Endothelial cell of umbilical vein (primary cell): ENCODE measurements around the gene RABEP2. TPM values are rescaled to one million over a fixed set of nuclear protein-coding genes. Genes with fewer than 3 reads are reported as not detected.
A peak's percentile ranks its signal among the peaks of the same experiment; 100 is the strongest.

Experiments used
- Bru-seq: library from RNA; stranded (reverse); fragments of 400-500 nt; gene quantifications from one replicate; lab custom pipeline; 2021; lab: Mats Ljungman, UMichigan
- BruChase-seq, 2 experiments: library from RNA; stranded (reverse); fragments of 400-500 nt; gene quantifications; one replicate each; lab custom pipeline; 2021; lab: Mats Ljungman, UMichigan
- BruUV-seq: library from RNA; stranded (reverse); fragments of 400-500 nt; replicated peaks from 2 replicates; lab custom pipeline; 2021; lab: Mats Ljungman, UMichigan
- CTCF ChIA-PET: fragments of 300-600, 350-600 bp; sonication (Branson Sonifier 250); formaldehyde crosslinking; loops from one replicate; lab custom pipeline; 2021; ENCODE audit warnings: antibody characterized with exemption, inconsistent platforms; lab: Charles Lee
- POLR2A ChIA-PET: fragments of 300-600, 350-600 bp; sonication (Branson Sonifier 250); formaldehyde crosslinking; loops from one replicate; lab custom pipeline; 2021; ENCODE audit warnings: antibody characterized with exemption, inconsistent platforms; lab: Charles Lee
- DNase-seq: peaks from one replicate; pipeline ENCODE4 v3.0.0-alpha.2; 2011; ENCODE audit warnings: low read depth, low spot score
- FAIRE-seq: peaks from 2 replicates; lab custom pipeline; 2011; peaks lifted over from hg19 to GRCh38; lab: Jason Lieb, UNC
- H2AFZ ChIP-seq: 2 replicates; pipeline ENCODE4 v1.6.0; 2012; ENCODE audit warnings: low read depth, low read length, control low read depth, inconsistent platforms
- H3K27ac ChIP-seq: 2 replicates; pipeline ENCODE4 v1.5.1; 2011; ENCODE audit warnings: low read depth, mild to moderate bottlenecking, control low read depth, low read length, moderate library complexity; ENCODE audit not compliant: insufficient read depth
- H3K27me3 ChIP-seq, 2 experiments: 2 replicates each; pipeline versions ENCODE4 v1.6.0 to v1.6.1; 2011; ENCODE audit warnings: low read length in 2 of 2, mixed read lengths in 1 of 2; ENCODE audit not compliant: control insufficient read depth in 2 of 2, insufficient read depth in 2 of 2
- H3K36me3 ChIP-seq, 2 experiments: 2 replicates in 1 of 2; 3 replicates in 1 of 2; pipeline ENCODE4 v1.5.1; 2011; ENCODE audit warnings: low read length in 2 of 2, mild to moderate bottlenecking in 1 of 2, moderate library complexity in 1 of 2; ENCODE audit not compliant: control insufficient read depth in 2 of 2, insufficient read depth in 2 of 2; ENCODE audit errors: extremely low read depth in 1 of 2
- H3K4me1 ChIP-seq: 3 replicates; pipeline ENCODE4 v1.5.1; 2011; ENCODE audit warnings: mild to moderate bottlenecking, low read length; ENCODE audit not compliant: control insufficient read depth, insufficient read depth; ENCODE audit errors: extremely low read depth
- H3K4me2 ChIP-seq: 2 replicates; pipeline ENCODE4 v1.6.1; 2011; ENCODE audit warnings: low read length, control low read depth, mixed read lengths; ENCODE audit not compliant: insufficient read depth
- H3K4me3 ChIP-seq, 3 experiments: fragments of 200-600 bp in 1 of 3; sonication (generic), shearing (Covaris generic) in 1 of 3; replicated peaks in 1 of 3; 2 replicates each; pipeline ENCODE4 v1.5.1; 2011 to 2016; ENCODE audit warnings: control low read depth in 3 of 3, low read length in 3 of 3, mild to moderate bottlenecking in 2 of 3, inconsistent platforms in 1 of 3, low read depth in 1 of 3, moderate library complexity in 1 of 3; ENCODE audit not compliant: insufficient read depth in 1 of 3
- H3K79me2 ChIP-seq: 2 replicates; pipeline ENCODE4 v1.6.0; 2012; ENCODE audit warnings: low read length, inconsistent platforms; ENCODE audit not compliant: control insufficient read depth, insufficient read depth
- H3K9ac ChIP-seq: replicated peaks from 2 replicates; pipeline ENCODE3; 2011; ENCODE audit warnings: low read length, control low read depth; ENCODE audit not compliant: insufficient read depth; ENCODE audit errors: extremely low read depth
- H3K9me1 ChIP-seq: replicated peaks from 3 replicates; pipeline ENCODE4 v1.6.0; 2011; ENCODE audit warnings: mild to moderate bottlenecking, low read length; ENCODE audit not compliant: control insufficient read depth, insufficient read depth; ENCODE audit errors: extremely low read depth
- H3K9me3 ChIP-seq: replicated peaks from 2 replicates; pipeline ENCODE4 v1.5.1; 2012; ENCODE audit warnings: low read length, inconsistent platforms; ENCODE audit not compliant: control insufficient read depth, insufficient read depth
- H4K20me1 ChIP-seq: replicated peaks from 2 replicates; pipeline ENCODE3; 2011; ENCODE audit warnings: mild to moderate bottlenecking, low read length; ENCODE audit not compliant: control insufficient read depth, insufficient read depth; ENCODE audit errors: extremely low read depth
- EZH2 ChIP-seq: IDR thresholded peaks from 2 replicates; pipeline ENCODE4 v1.6.1; 2012; ENCODE audit warnings: borderline replicate concordance, low read depth, mild to moderate bottlenecking, moderate library complexity, low read length, inconsistent platforms; ENCODE audit not compliant: severe bottlenecking
- FOS ChIP-seq: IDR thresholded peaks from 2 replicates; pipeline ENCODE4 v1.6.1; 2011; ENCODE audit warnings: mild to moderate bottlenecking, low read length, moderate library complexity, borderline replicate concordance; ENCODE audit not compliant: insufficient read depth
- GATA2 ChIP-seq: IDR thresholded peaks from 2 replicates; pipeline ENCODE4 v1.7.0; 2011; ENCODE audit warnings: low read depth, mild to moderate bottlenecking, moderate library complexity, mixed read lengths, low read length; ENCODE audit not compliant: insufficient read length, insufficient read depth
- JUN ChIP-seq: IDR thresholded peaks from 2 replicates; pipeline ENCODE4 v1.6.1; 2011; ENCODE audit warnings: borderline replicate concordance, low read depth; ENCODE audit not compliant: insufficient read length, insufficient read depth
- MYC ChIP-seq: IDR thresholded peaks from one replicate; pipeline ENCODE4 v1.6.1; 2011; ENCODE audit warnings: mild to moderate bottlenecking, low read depth, low read length
- POLR2A ChIP-seq: IDR thresholded peaks from 2 replicates; pipeline ENCODE4 v1.6.1; 2012; ENCODE audit warnings: low read depth, mild to moderate bottlenecking, control low read depth, low read length
- POLR2AphosphoS5 ChIP-seq: IDR thresholded peaks from 2 replicates; pipeline ENCODE4 v1.6.1; 2012; ENCODE audit warnings: low read depth, mild to moderate bottlenecking, control low read depth, low read length, moderate library complexity; ENCODE audit not compliant: insufficient read depth
- dilution Hi-C: fragments of 300-500 bp; cut with MboI; formaldehyde crosslinking; loops from one replicate; pipeline ENCODE4 v1.15.0; 2019; ENCODE audit warnings: low sequenced_read_pairs; ENCODE audit not compliant: extremely low pct_ligation_motif_present
- intact Hi-C: fragments of 100-400 bp; cut with micrococcal nuclease; formaldehyde crosslinking; loops from one replicate; pipeline ENCODE4 v1.10.0; 2022
- long read RNA-seq: library from polyadenylated mRNA; stranded (forward); transcript quantifications from one replicate; pipeline ENCODE4 v2.0.0, GENCODE V29; 2021
- polyA minus RNA-seq, 3 experiments: library from RNA; depleted of rRNA, polyadenylated mRNA; stranded (reverse); fragments of >200 nt; gene quantifications; 1 replicate in 1 of 3; 2 replicates in 2 of 3; pipeline ENCODE4 v1.2.3, GENCODE V29; 2011
- polyA plus RNA-seq, 4 experiments: library from polyadenylated mRNA; depleted of rRNA in 3 of 4; stranded (reverse) in 3 of 4; unstranded in 1 of 4; fragments of >200 nt; gene quantifications; 2 replicates each; pipeline versions ENCODE4 v1.2.1 to v1.2.3, GENCODE V29; 2011 to 2012; ENCODE audit warnings: missing spikeins in 1 of 4
- total RNA-seq: library from RNA; stranded (reverse); gene quantifications from 2 replicates; pipeline ENCODE4 v1.2.3, GENCODE V29; 2021
- TF ChIP-seq, protein P1 (sequence below), 2 donors: IDR thresholded peaks; 1 replicate in 1 of 2; 2 replicates in 1 of 2; pipeline ENCODE4 v1.5.1; 2011; ENCODE audit warnings: low read length in 2 of 2, mild to moderate bottlenecking in 2 of 2, moderate library complexity in 2 of 2, control low read depth in 1 of 2, inconsistent platforms in 1 of 2, low read depth in 1 of 2; ENCODE audit not compliant: insufficient read depth in 1 of 2; ENCODE audit errors: extremely low read depth in 1 of 2
- TF ChIP-seq, protein P2 (sequence below): IDR thresholded peaks from 2 replicates; pipeline ENCODE4 v1.6.1; 2011; ENCODE audit not compliant: insufficient read depth, insufficient read length

Gene RABEP2, protein sequence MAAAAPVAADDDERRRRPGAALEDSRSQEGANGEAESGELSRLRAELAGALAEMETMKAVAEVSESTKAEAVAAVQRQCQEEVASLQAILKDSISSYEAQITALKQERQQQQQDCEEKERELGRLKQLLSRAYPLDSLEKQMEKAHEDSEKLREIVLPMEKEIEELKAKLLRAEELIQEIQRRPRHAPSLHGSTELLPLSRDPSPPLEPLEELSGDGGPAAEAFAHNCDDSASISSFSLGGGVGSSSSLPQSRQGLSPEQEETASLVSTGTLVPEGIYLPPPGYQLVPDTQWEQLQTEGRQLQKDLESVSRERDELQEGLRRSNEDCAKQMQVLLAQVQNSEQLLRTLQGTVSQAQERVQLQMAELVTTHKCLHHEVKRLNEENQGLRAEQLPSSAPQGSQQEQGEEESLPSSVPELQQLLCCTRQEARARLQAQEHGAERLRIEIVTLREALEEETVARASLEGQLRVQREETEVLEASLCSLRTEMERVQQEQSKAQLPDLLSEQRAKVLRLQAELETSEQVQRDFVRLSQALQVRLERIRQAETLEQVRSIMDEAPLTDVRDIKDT
- 36.0 and 37.4 TPM in 2 replicates for total RNA-seq
- 25.9 and 27.3 TPM in 2 replicates for polyA plus RNA-seq
- 19.0 and 28.9 TPM in 2 replicates for polyA plus RNA-seq (2011; cell fraction: cytosol; rRNA removed)
- polyA plus RNA-seq (2011; cell fraction: nucleus; rRNA removed): 35.6 and 42.8 TPM in 2 replicates
- 15.3 and 19.3 TPM in 2 replicates for polyA plus RNA-seq (2012)
- polyA minus RNA-seq: 11.4 and 13.6 TPM in 2 replicates
- 5.3 TPM for polyA minus RNA-seq (2011; cell fraction: cytosol; rRNA and poly(A)+ RNA removed)
- 7.4 and 16.4 TPM in 2 replicates for polyA minus RNA-seq (2011; cell fraction: nucleus; rRNA and poly(A)+ RNA removed)
- percentile 58 among the genes with signal in this experiment for Bru-seq, nascent RNA
- percentile 65 among the genes with signal in this experiment for BruChase-seq, experiment 1, labeled RNA remaining after a 6-hour chase
- percentile 65 among the genes with signal in this experiment for BruChase-seq, experiment 2, labeled RNA remaining after a 2-hour chase
- long read RNA-seq, partial matches to known transcripts: 0 of 18 reads
- long read RNA-seq, other reads (novel, unspliced or antisense): 16 of 18 reads

DNA sequence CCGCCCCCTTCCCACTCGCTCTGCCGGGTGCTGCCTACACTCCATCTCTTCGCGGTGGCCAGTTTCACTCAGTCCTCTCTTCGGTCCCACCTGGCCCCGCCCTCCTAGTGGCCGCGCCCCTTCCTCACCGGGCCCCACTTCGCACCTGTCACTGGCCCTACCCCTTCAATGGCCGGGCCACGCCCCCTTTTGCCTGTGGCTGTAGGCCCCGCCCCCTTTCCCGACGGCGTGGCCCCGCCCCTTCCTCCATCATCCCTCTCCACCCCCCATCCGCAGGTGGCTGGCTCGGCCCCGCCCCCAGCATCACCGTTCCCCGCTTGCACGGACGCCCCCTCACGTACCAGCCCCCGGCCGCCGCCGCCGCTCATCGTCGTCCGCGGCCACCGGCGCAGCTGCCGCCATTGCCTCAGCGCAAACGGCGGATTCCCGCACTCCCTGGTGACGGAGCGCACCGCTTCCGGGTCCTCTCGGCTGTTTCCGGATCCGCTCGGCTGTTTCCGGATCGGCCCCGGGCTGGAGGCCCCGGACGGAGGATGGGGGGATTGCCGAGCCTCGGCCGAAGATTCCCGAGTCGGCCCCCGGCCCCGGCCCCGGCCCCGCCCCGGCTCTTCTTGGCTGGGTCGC is at the start of gene RABEP2:
Gene RABEP2 (minus strand): TSS at position 477 of the 624 bp plus-strand sequence. CDS start 75 bp downstream, at position 402.
- no TSS peak for BruUV-seq
- peak; percentile 91 for FAIRE-seq

More for the DNA sequence above, at the start of gene RABEP2:
- intact Hi-C loops: loop anchor here (1.0 to 2.0 kb wide), 5 partner anchors 11 to 101 kb away; partner anchors contain the start of genes SH2B1 and TUFM
- H3K36me3 ChIP-seq: peaks cover 0 to 3% of the 10 kb centered on the region in 2 experiments
- no peak for TF ChIP-seq JUN
- TF ChIP-seq, protein P1, sequence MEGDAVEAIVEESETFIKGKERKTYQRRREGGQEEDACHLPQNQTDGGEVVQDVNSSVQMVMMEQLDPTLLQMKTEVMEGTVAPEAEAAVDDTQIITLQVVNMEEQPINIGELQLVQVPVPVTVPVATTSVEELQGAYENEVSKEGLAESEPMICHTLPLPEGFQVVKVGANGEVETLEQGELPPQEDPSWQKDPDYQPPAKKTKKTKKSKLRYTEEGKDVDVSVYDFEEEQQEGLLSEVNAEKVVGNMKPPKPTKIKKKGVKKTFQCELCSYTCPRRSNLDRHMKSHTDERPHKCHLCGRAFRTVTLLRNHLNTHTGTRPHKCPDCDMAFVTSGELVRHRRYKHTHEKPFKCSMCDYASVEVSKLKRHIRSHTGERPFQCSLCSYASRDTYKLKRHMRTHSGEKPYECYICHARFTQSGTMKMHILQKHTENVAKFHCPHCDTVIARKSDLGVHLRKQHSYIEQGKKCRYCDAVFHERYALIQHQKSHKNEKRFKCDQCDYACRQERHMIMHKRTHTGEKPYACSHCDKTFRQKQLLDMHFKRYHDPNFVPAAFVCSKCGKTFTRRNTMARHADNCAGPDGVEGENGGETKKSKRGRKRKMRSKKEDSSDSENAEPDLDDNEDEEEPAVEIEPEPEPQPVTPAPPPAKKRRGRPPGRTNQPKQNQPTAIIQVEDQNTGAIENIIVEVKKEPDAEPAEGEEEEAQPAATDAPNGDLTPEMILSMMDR (IDR thresholded peaks at IDR 0.05; ENCODE audit: extremely low read depth in 1 of 2, insufficient read depth in 1 of 2, low read depth in 1 of 2, low read length in 2 of 2): no peak
- no peak for TF ChIP-seq EZH2
- TF ChIP-seq, protein P2, sequence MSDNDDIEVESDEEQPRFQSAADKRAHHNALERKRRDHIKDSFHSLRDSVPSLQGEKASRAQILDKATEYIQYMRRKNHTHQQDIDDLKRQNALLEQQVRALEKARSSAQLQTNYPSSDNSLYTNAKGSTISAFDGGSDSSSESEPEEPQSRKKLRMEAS: no peak
- no peak for TF ChIP-seq FOS
- TF ChIP-seq POLR2AphosphoS5: peak; percentile 79
- no peak for TF ChIP-seq MYC
- no peak for TF ChIP-seq GATA2
- peak; percentile 2 for TF ChIP-seq POLR2A
- peak within 1 kb of the TSS; percentile 96 for H2AFZ ChIP-seq
- dilution Hi-C loops: no loop called here
- no peaks in the 10 kb centered on the region for H3K4me1 ChIP-seq
- CTCF ChIA-PET: interaction anchor here (1.0 to 4.1 kb wide), 3 partner anchors 12 to 49 kb away, joined by 4 to 27 read pairs (median 6); no protein-coding TSS in a partner anchor
- peak within 1 kb of the TSS; percentile 59 to 74 (median 70) for H3K4me3 ChIP-seq
- H3K4me2 ChIP-seq: peak within 1 kb of the TSS; percentile 57
- POLR2A ChIA-PET: no interaction called here
- H3K9ac ChIP-seq: peak within 1 kb of the TSS; percentile 90
- no peaks in the 10 kb centered on the region for H3K79me2 ChIP-seq
- H3K9me3 ChIP-seq: no peaks in the 10 kb centered on the region
- H3K27me3 ChIP-seq: no peaks in the 10 kb centered on the region
- peak within 1 kb of the TSS; percentile 87 for H3K27ac ChIP-seq
- peak; percentile 91 for DNase-seq
- H4K20me1 ChIP-seq: no peaks in the 10 kb centered on the region
- H3K9me1 ChIP-seq: no peaks in the 10 kb centered on the region
